HepG2 (cell line): ENCODE data around the gene KRT12. TPM values are rescaled to one million over a fixed set of nuclear protein-coding genes. Genes with fewer than 3 reads are reported as not detected.

ENCODE experiments used
- CHD4 ChIP-seq: fragments of 200-600 bp; sonication (generic); IDR thresholded peaks from 2 replicates; pipeline ENCODE4 v1.7.0; 2017; ENCODE audit warnings: mild to moderate bottlenecking, low read length, borderline replicate concordance
- E2F2 ChIP-seq: sonication (generic); formaldehyde crosslinking; IDR thresholded peaks from 2 replicates; pipeline ENCODE4 v1.4.0; 2020; ENCODE audit warnings: missing genetic modification reagents, borderline replicate concordance
- IRF2 ChIP-seq: IDR thresholded peaks from 2 replicates; pipeline ENCODE4 v1.6.1; 2018; ENCODE audit warnings: missing genetic modification reagents, missing compliant biosample characterization
- KMT2A ChIP-seq: sonication (generic); formaldehyde crosslinking; IDR thresholded peaks from 2 replicates; pipeline ENCODE4 v1.4.0; 2020; ENCODE audit warnings: missing genetic modification reagents
- MIXL1 ChIP-seq: IDR thresholded peaks from 2 replicates; pipeline ENCODE4 v1.6.1; 2016
- ZFP91 ChIP-seq: sonication (generic); formaldehyde crosslinking; IDR thresholded peaks from 2 replicates; pipeline ENCODE4 v1.9.0; 2022; ENCODE audit warnings: missing genetic modification reagents, mild to moderate bottlenecking, borderline replicate concordance
- ZNF101 ChIP-seq: sonication (generic); formaldehyde crosslinking; IDR thresholded peaks from 2 replicates; pipeline ENCODE4 v1.4.0; 2020; ENCODE audit warnings: mild to moderate bottlenecking, low read depth, missing genetic modification reagents, borderline replicate concordance
- ZNF12 ChIP-seq: sonication (generic); formaldehyde crosslinking; IDR thresholded peaks from 2 replicates; pipeline ENCODE4 v1.5.0; 2020; ENCODE audit warnings: missing genetic modification reagents
- ZNF263 ChIP-seq: sonication (generic); formaldehyde crosslinking; IDR thresholded peaks from 2 replicates; pipeline ENCODE4 v1.4.0; 2020; ENCODE audit warnings: missing genetic modification reagents
- ZNF850 ChIP-seq: sonication (generic); formaldehyde crosslinking; conservative IDR thresholded peaks from 2 replicates; pipeline ENCODE4 v1.9.0; 2021; ENCODE audit warnings: mild to moderate bottlenecking, missing genetic modification reagents
- ZSCAN12 ChIP-seq: sonication (generic); formaldehyde crosslinking; IDR thresholded peaks from 2 replicates; pipeline ENCODE4 v1.9.0; 2021; ENCODE audit warnings: mild to moderate bottlenecking, missing genetic modification reagents
- ZSCAN31 ChIP-seq: sonication (generic); formaldehyde crosslinking; IDR thresholded peaks from 2 replicates; pipeline ENCODE4 v1.5.0; 2020; ENCODE audit warnings: low read depth, mild to moderate bottlenecking, missing genetic modification reagents
- polyA plus RNA-seq, 8 experiments: library from polyadenylated mRNA; depleted of rRNA in 3 of 8; stranded (reverse) in 7 of 8; unstranded in 1 of 8; fragments of >200 nt; fragmentation: Illumina TruSeq in 4 of 8; extraction: Trizol in 4 of 8; gene quantifications; 2 replicates each; pipeline versions ENCODE4 v1.2.1 to v1.2.3, GENCODE V29; 2011 to 2016; ENCODE audit warnings: low read depth in 4 of 8, missing spikeins in 1 of 8, mixed read lengths in 1 of 8; ENCODE audit not compliant: insufficient read depth in 1 of 8
- total RNA-seq, 5 experiments: library from RNA; depleted of rRNA; stranded (reverse); fragments of >200 nt; fragmentation: Illumina TruSeq; extraction: Trizol; gene quantifications; 2 replicates each; pipeline ENCODE4 v1.2.3, GENCODE V29; 2016; ENCODE audit warnings: low read depth in 1 of 5
- TF ChIP-seq, protein P1 (sequence below): sonication (generic); formaldehyde crosslinking; IDR thresholded peaks from 2 replicates; pipeline ENCODE4 v1.5.1; 2020; ENCODE audit warnings: mild to moderate bottlenecking, moderate library complexity, missing genetic modification reagents
- TF ChIP-seq, protein P2 (sequence below): IDR thresholded peaks from 2 replicates; pipeline ENCODE4 v1.4.0; 2020; ENCODE audit warnings: mild to moderate bottlenecking, missing genetic modification reagents
- TF ChIP-seq, protein P3 (sequence below): sonication (generic); formaldehyde crosslinking; IDR thresholded peaks from 2 replicates; pipeline ENCODE4 v1.8.0; 2022; ENCODE audit warnings: missing genetic modification reagents, mild to moderate bottlenecking, inconsistent platforms, borderline replicate concordance
- TF ChIP-seq, protein P4 (sequence below): fragments of 450-650 bp; IDR thresholded peaks from 2 replicates; pipeline ENCODE4 v1.6.1; 2017
- TF ChIP-seq, protein P5 (sequence below): sonication (generic); formaldehyde crosslinking; IDR thresholded peaks from 2 replicates; pipeline ENCODE4 v1.4.0; 2020; ENCODE audit warnings: missing genetic modification reagents

KRT12 gene
- total and polyA plus RNA-seq, 2 of the 13 experiments (the other 11 are each of a cell fraction or from before 2014, with no cell fraction given) = 0.07 to 0.09 TPM

- no peak for TF ChIP-seq ZFP91 (CRISPR knock-in tag)
- TF ChIP-seq, protein P1, sequence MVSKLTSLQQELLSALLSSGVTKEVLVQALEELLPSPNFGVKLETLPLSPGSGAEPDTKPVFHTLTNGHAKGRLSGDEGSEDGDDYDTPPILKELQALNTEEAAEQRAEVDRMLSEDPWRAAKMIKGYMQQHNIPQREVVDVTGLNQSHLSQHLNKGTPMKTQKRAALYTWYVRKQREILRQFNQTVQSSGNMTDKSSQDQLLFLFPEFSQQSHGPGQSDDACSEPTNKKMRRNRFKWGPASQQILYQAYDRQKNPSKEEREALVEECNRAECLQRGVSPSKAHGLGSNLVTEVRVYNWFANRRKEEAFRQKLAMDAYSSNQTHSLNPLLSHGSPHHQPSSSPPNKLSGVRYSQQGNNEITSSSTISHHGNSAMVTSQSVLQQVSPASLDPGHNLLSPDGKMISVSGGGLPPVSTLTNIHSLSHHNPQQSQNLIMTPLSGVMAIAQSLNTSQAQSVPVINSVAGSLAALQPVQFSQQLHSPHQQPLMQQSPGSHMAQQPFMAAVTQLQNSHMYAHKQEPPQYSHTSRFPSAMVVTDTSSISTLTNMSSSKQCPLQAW (CRISPR knock-in tag) = no peak
- TF ChIP-seq, protein P2, sequence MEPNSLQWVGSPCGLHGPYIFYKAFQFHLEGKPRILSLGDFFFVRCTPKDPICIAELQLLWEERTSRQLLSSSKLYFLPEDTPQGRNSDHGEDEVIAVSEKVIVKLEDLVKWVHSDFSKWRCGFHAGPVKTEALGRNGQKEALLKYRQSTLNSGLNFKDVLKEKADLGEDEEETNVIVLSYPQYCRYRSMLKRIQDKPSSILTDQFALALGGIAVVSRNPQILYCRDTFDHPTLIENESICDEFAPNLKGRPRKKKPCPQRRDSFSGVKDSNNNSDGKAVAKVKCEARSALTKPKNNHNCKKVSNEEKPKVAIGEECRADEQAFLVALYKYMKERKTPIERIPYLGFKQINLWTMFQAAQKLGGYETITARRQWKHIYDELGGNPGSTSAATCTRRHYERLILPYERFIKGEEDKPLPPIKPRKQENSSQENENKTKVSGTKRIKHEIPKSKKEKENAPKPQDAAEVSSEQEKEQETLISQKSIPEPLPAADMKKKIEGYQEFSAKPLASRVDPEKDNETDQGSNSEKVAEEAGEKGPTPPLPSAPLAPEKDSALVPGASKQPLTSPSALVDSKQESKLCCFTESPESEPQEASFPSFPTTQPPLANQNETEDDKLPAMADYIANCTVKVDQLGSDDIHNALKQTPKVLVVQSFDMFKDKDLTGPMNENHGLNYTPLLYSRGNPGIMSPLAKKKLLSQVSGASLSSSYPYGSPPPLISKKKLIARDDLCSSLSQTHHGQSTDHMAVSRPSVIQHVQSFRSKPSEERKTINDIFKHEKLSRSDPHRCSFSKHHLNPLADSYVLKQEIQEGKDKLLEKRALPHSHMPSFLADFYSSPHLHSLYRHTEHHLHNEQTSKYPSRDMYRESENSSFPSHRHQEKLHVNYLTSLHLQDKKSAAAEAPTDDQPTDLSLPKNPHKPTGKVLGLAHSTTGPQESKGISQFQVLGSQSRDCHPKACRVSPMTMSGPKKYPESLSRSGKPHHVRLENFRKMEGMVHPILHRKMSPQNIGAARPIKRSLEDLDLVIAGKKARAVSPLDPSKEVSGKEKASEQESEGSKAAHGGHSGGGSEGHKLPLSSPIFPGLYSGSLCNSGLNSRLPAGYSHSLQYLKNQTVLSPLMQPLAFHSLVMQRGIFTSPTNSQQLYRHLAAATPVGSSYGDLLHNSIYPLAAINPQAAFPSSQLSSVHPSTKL (CRISPR knock-in tag) = peak; percentile 92
- TF ChIP-seq, protein P3, sequence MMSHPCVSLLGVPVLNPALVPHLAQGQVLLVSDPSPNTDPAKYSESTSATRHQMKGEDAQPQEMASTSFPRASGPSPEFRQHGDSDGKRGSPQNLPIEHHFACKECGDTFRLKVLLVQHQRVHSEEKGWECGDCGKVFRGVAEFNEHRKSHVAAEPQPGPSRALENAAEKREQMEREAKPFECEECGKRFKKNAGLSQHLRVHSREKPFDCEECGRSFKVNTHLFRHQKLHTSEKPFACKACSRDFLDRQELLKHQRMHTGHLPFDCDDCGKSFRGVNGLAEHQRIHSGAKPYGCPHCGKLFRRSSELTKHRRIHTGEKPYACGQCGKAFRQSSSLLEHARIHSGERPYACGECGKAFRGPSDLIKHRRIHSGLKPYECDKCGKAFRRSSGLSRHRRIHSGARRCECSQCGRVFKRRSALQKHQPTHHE (CRISPR knock-in tag) = no peak
- no peak for TF ChIP-seq ZSCAN31 (CRISPR knock-in tag)
- no peak for TF ChIP-seq ZNF263 (CRISPR knock-in tag)
- TF ChIP-seq, protein P4, sequence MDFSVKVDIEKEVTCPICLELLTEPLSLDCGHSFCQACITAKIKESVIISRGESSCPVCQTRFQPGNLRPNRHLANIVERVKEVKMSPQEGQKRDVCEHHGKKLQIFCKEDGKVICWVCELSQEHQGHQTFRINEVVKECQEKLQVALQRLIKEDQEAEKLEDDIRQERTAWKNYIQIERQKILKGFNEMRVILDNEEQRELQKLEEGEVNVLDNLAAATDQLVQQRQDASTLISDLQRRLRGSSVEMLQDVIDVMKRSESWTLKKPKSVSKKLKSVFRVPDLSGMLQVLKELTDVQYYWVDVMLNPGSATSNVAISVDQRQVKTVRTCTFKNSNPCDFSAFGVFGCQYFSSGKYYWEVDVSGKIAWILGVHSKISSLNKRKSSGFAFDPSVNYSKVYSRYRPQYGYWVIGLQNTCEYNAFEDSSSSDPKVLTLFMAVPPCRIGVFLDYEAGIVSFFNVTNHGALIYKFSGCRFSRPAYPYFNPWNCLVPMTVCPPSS = no peak
- no peak for TF ChIP-seq E2F2 (CRISPR knock-in tag)
- TF ChIP-seq ZSCAN12 = no peak
- no peak; the same call in none of the 2 replicates for TF ChIP-seq MIXL1 (CRISPR knock-in tag)
- no peak for TF ChIP-seq ZNF12 (CRISPR knock-in tag)
- TF ChIP-seq KMT2A (CRISPR knock-in tag) = no peak
- no peak for TF ChIP-seq ZNF850 (CRISPR knock-in tag)
- TF ChIP-seq ZNF101 (CRISPR knock-in tag) = no peak
- TF ChIP-seq, protein P5, sequence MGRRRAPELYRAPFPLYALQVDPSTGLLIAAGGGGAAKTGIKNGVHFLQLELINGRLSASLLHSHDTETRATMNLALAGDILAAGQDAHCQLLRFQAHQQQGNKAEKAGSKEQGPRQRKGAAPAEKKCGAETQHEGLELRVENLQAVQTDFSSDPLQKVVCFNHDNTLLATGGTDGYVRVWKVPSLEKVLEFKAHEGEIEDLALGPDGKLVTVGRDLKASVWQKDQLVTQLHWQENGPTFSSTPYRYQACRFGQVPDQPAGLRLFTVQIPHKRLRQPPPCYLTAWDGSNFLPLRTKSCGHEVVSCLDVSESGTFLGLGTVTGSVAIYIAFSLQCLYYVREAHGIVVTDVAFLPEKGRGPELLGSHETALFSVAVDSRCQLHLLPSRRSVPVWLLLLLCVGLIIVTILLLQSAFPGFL (CRISPR knock-in tag) = no peak
- TF ChIP-seq IRF2 (CRISPR knock-in tag) = no peak
- no peak for TF ChIP-seq CHD4
These were observed 48.2 kb upstream of the KRT12 start (continued) for GRCh38 chr17:40915199-40915661.
